Measurements from ENCODE around the gene GABRG3. TPM values are rescaled to one million over a fixed set of nuclear protein-coding genes. Genes with fewer than 3 reads are reported as not detected.

GABRG3 gene
- total and polyA plus RNA-seq, 10 of the 15 experiments (the other 5 are each of a cell fraction or from before 2014, with no cell fraction given), result 0.15 TPM; not detected in 9

DNA sequence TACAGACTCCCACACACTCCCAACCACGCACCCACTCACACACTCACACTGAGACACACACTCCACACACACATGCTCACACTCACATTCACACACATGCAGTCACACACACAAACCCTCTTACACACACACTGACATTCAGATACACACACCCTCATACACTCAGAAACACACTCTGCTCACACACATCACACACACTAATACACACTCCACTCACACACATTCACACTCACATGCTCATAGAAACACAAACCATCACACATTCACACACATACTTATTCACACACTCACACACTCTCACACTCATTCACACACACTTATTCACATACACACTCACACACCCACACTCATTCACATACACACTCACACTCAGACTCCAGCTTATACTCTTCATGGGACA is 618.8 kb downstream of the GABRG3 start:
- ChIA-PET CTCF (no interaction called here), POLR2A (no interaction called here), SMC1A (ENCODE audit: uncharacterized antibody, unreplicated experiment) (no interaction called here), RAD21 (ENCODE audit: unreplicated experiment) (no interaction called here)
- Histone ChIP-seq H3K27me3 (replicated peaks in 1 of 2; ENCODE audit: control insufficient read depth in 2 of 2, insufficient read depth in 2 of 2, low read length in 1 of 2) (no peaks in the 10 kb centered on the region), H4K20me1 (ENCODE audit: control insufficient read depth, insufficient read depth) (no peaks in the 10 kb centered on the region), H3K36me3 (ENCODE audit: control insufficient read depth in 2 of 2, insufficient read depth in 2 of 2, low read length in 1 of 2) (no peaks in the 10 kb centered on the region), H3K9me3 (replicated peaks; ENCODE audit: control insufficient read depth, insufficient read depth, low read length) (no peaks in the 10 kb centered on the region; the same call in 2 of the 3 replicates), H3K9ac (ENCODE audit: control insufficient read depth, insufficient read depth, low read length) (no peak overlapping the region), H3K4me1 (ENCODE audit: control insufficient read depth, insufficient read depth, low read length) (no peaks in the 10 kb centered on the region), H3K4me2 (ENCODE audit: control insufficient read depth, insufficient read depth) (no peak overlapping the region), H3K27ac (ENCODE audit: control insufficient read depth, insufficient read depth) (no peak overlapping the region), H3K4me3 (no peak overlapping the region), H2AFZ (ENCODE audit: control insufficient read depth, low read depth, low read length) (no peak overlapping the region), H3K79me2 (ENCODE audit: control insufficient read depth, insufficient read depth, low read length) (no peaks in the 10 kb centered on the region)
- FAIRE-seq (no peak), ATAC-seq (no peak), DNase-seq (ENCODE audit: low read depth, low spot score) (no peak)
- intact Hi-C loops (cut with micrococcal nuclease; ENCODE audit: unreplicated experiment) (no loop called here), in situ Hi-C loops (cut with MboI) (no loop called here)
- 0% methylated on average over 1 of the region's 1 CpG for WGBS (ENCODE audit: insufficient coverage, insufficient replicate concordance, low lambda C conversion rate, missing lambda C conversion rate)
- no peak for TF ChIP-seq MTA3 (IDR thresholded peaks at IDR 0.05; ENCODE audit: borderline replicate concordance, low read length)
- no peak for TF ChIP-seq RB1 (IDR thresholded peaks at IDR 0.05; ENCODE audit: borderline replicate concordance)
- no peak for TF ChIP-seq KDM1A (IDR thresholded peaks at IDR 0.05; ENCODE audit: borderline replicate concordance)
- TF ChIP-seq SIN3A (IDR thresholded peaks at IDR 0.05; ENCODE audit: low read depth, low read length), result no peak
- no TSS peak for BruUV-seq (replicated peaks)

Small RNA genes within 50 kb of the gene (small RNA-seq; reads per million reads assigned to genes)
- gene RNA5SP391, result not detected
- gene SERPINE4P, result not detected

Other genes starting within 250 kb of the GABRG3 start
- gene GABRB3, start 198.1 kb upstream of the GABRG3 start, total RNA-seq (2014; rRNA removed), result not detected in 2 replicates
- gene GABRB3, start 198.1 kb upstream of the GABRG3 start, total RNA-seq (2014; rRNA removed; fragmentation: Illumina TruSeq; extraction: Trizol), result not detected in 2 replicates
- 0.05 and 0.27 TPM in 2 replicates for gene GABRB3, start 198.1 kb upstream of the GABRG3 start, total RNA-seq (2021)
- gene GABRB3, start 198.1 kb upstream of the GABRG3 start, polyA plus RNA-seq (2011; rRNA removed), result not detected in 2 replicates
- not detected in 2 replicates for gene GABRB3, start 198.1 kb upstream of the GABRG3 start, polyA plus RNA-seq (2014; fragmentation: Illumina TruSeq; extraction: Trizol)
- not detected for gene GABRB3, start 198.1 kb upstream of the GABRG3 start, polyA plus RNA-seq (2014; fragmentation: Nextera tagmentation; extraction: Ambion mirVana)
- gene GABRB3, start 198.1 kb upstream of the GABRG3 start, polyA plus RNA-seq (2014; rRNA removed), result not detected in 2 replicates
- under 1 TPM; 0.05 to 0.08 TPM for gene GABRB3, start 198.1 kb upstream of the GABRG3 start, polyA plus RNA-seq (2016; fragmentation: Nextera tagmentation; extraction: Ambion mirVana)
- not detected in 2 replicates for gene GABRA5, start 104.1 kb upstream of the GABRG3 start, total RNA-seq (2014; rRNA removed)
- gene GABRA5, start 104.1 kb upstream of the GABRG3 start, total RNA-seq (2014; rRNA removed; fragmentation: Illumina TruSeq; extraction: Trizol), result not detected in 2 replicates
- gene GABRA5, start 104.1 kb upstream of the GABRG3 start, total RNA-seq (2021), result not detected in 2 replicates
- gene GABRA5, start 104.1 kb upstream of the GABRG3 start, polyA plus RNA-seq (2011; rRNA removed), result 0.09 and 0.10 TPM in 2 replicates
- gene GABRA5, start 104.1 kb upstream of the GABRG3 start, polyA plus RNA-seq (2014; fragmentation: Illumina TruSeq; extraction: Trizol), result not detected in 2 replicates
- gene GABRA5, start 104.1 kb upstream of the GABRG3 start, polyA plus RNA-seq (2014; fragmentation: Nextera tagmentation; extraction: Ambion mirVana), result not detected
- not detected in 2 replicates for gene GABRA5, start 104.1 kb upstream of the GABRG3 start, polyA plus RNA-seq (2014; rRNA removed)
- gene GABRA5, start 104.1 kb upstream of the GABRG3 start, polyA plus RNA-seq (2016; fragmentation: Nextera tagmentation; extraction: Ambion mirVana), result not detected